ENCODE data around the gene CTIF.

DNA sequence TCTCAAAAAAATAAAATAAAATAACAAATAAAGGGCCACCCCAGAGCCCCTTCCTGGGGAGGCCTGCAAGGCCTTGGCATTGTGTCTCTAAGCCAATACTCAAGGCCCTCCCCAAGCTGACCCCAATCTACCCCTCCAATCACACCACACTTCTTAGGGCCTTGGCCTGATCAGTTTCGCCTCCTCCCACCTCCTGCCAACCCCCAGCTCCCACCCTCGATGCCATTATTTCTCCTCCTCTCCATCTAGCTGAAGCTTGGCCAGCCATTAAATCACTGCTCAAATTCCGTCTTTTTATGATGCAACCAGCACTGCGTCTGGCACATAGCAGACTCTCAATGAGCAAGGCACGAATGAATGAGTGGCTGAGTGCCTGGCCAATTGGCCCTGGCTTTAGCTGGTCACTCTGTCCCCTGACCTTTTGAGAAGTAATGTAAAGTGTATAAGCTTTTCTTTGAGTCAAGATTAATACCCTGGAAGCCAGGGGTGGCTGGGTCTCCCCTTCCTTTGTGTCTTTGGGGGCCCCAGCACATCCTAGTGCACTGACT, 356.0 kb downstream of the CTIF start:
- TF ChIP-seq CTCF (IDR thresholded peaks at IDR 0.05) (no peak), POLR2A (IDR thresholded peaks at IDR 0.05) (no peak), POLR2AphosphoS5 (IDR thresholded peaks at IDR 0.05; ENCODE audit: insufficient read depth in 1 of 2, low read depth in 1 of 2) (no peak)
